Right lobe of liver (tissue), 6 donors: Measurements from ENCODE around the gene DLX5. TPM values are rescaled to one million over a fixed set of nuclear protein-coding genes. Genes with fewer than 3 reads are reported as not detected.

Experiments used
- ATAC-seq, 4 donors: fragments of 200-7000 bp; cut with Tn5 transposase; one replicate each; pipeline ENCODE4 v1.9.1; 2020; ENCODE audit warnings: mild to moderate bottlenecking in 4 of 4, moderate library complexity in 4 of 4
- DNase-seq, 3 donors: peaks; one replicate each; pipeline ENCODE4 v3.0.0-alpha.2; 2020
- H3K27ac ChIP-seq, 3 donors: fragments of 200-600 bp; one replicate each; pipeline ENCODE4 v1.8.0; 2022
- H3K27me3 ChIP-seq, 2 donors: fragments of 200-600 bp; one replicate each; pipeline ENCODE4 v1.8.0; 2022
- H3K36me3 ChIP-seq, 4 donors: fragments of 200-600 bp; sonication (generic) in 1 of 4; one replicate each; pipeline versions ENCODE4 v1.5.1 to v1.8.0; 2017 to 2022; ENCODE audit warnings: control low read depth in 1 of 4
- H3K4me1 ChIP-seq, 4 donors: fragments of 200-600 bp; sonication (generic) in 1 of 4; one replicate each; pipeline versions ENCODE4 v1.5.1 to v1.8.0; 2017 to 2022; ENCODE audit warnings: control low read depth in 1 of 4
- H3K4me3 ChIP-seq, 3 donors: fragments of 200-600 bp; one replicate each; pipeline ENCODE4 v1.8.0; 2022
- H3K9me3 ChIP-seq, 4 donors: fragments of 200-600 bp; sonication (generic) in 1 of 4; one replicate each; pipeline versions ENCODE4 v1.5.1 to v1.8.0; 2017 to 2022; ENCODE audit warnings: control low read depth in 1 of 4
- POLR2A ChIP-seq: fragments of 450-650 bp; IDR thresholded peaks from one replicate; pipeline ENCODE4 v1.6.1; 2017; ENCODE audit warnings: antibody characterized with exemption, mild to moderate bottlenecking
- WGBS: methylation state at CpG from one replicate; pipeline ENCODE4 v1.1.6; 2018; ENCODE audit warnings: low coverage, low lambda C conversion rate; ENCODE audit not compliant: insufficient coverage; ENCODE audit errors: missing lambda C conversion rate; 5-methylcytosine and 5-hydroxymethylcytosine counted together
- intact Hi-C, 2 donors: fragments of 100-400 bp; cut with DNase I; formaldehyde crosslinking; loops; one replicate each; pipeline versions ENCODE4 v1.11.2 to v1.14.1; 2022
- total RNA-seq, 6 experiments: library from RNA; depleted of rRNA in 2 of 6; stranded (reverse); fragments of >200 nt in 2 of 6; fragmentation: NEBNext Ultra II Directional in 3 of 6; extraction: Animal tissue kit (Norgen Biotek cat#: 25700) in 3 of 6; gene quantifications; one replicate each; pipeline versions ENCODE4 v1.1.0 to v1.2.4, GENCODE V29; 2016 to 2023
- TF ChIP-seq, protein P1 (sequence below), 4 donors: fragments of 200-600 bp in 3 of 4; fragments of 450-650 bp in 1 of 4; IDR thresholded peaks; one replicate each; pipeline versions ENCODE4 v1.5.1 to v1.8.0; 2016 to 2022; ENCODE audit warnings: antibody characterized with exemption in 4 of 4, mild to moderate bottlenecking in 2 of 4
- donor health status: DM: no; HTN: yes; CAD: no.
- donor health status: DM: no; HTN: no; CAD: no.
- donor health status: DM: no; HTN: no; CAD: no.
- donor health status: DM: no; HTN: yes; CAD: no.
- donor health status: DM: no; HTN: yes; CAD: no.

Gene DLX5
- total RNA-seq, 6 experiments from 2014 or later = not detected

- H3K27me3 ChIP-seq = peaks cover 7 to 73% of the 10 kb centered on the region in 2 donors
- H3K9me3 ChIP-seq = no peaks in the 10 kb centered on the region
- no peak overlapping the region for H3K27ac ChIP-seq
- H3K4me3 ChIP-seq = no peak overlapping the region
- no peaks in the 10 kb centered on the region for H3K36me3 ChIP-seq
- H3K4me1 ChIP-seq = no peaks in the 10 kb centered on the region
- ATAC-seq (no peak), DNase-seq (no peak)
- WGBS = 7% methylated on average over 20 of the region's 21 CpGs
- intact Hi-C loops = no loop called here
- TF ChIP-seq POLR2A = no peak
- TF ChIP-seq, protein P1, sequence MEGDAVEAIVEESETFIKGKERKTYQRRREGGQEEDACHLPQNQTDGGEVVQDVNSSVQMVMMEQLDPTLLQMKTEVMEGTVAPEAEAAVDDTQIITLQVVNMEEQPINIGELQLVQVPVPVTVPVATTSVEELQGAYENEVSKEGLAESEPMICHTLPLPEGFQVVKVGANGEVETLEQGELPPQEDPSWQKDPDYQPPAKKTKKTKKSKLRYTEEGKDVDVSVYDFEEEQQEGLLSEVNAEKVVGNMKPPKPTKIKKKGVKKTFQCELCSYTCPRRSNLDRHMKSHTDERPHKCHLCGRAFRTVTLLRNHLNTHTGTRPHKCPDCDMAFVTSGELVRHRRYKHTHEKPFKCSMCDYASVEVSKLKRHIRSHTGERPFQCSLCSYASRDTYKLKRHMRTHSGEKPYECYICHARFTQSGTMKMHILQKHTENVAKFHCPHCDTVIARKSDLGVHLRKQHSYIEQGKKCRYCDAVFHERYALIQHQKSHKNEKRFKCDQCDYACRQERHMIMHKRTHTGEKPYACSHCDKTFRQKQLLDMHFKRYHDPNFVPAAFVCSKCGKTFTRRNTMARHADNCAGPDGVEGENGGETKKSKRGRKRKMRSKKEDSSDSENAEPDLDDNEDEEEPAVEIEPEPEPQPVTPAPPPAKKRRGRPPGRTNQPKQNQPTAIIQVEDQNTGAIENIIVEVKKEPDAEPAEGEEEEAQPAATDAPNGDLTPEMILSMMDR (IDR thresholded peaks at IDR 0.05) = no peak
Measured at GRCh38 chr7:97012365-97013133, 12.1 kb downstream of the DLX5 start.

DNA sequence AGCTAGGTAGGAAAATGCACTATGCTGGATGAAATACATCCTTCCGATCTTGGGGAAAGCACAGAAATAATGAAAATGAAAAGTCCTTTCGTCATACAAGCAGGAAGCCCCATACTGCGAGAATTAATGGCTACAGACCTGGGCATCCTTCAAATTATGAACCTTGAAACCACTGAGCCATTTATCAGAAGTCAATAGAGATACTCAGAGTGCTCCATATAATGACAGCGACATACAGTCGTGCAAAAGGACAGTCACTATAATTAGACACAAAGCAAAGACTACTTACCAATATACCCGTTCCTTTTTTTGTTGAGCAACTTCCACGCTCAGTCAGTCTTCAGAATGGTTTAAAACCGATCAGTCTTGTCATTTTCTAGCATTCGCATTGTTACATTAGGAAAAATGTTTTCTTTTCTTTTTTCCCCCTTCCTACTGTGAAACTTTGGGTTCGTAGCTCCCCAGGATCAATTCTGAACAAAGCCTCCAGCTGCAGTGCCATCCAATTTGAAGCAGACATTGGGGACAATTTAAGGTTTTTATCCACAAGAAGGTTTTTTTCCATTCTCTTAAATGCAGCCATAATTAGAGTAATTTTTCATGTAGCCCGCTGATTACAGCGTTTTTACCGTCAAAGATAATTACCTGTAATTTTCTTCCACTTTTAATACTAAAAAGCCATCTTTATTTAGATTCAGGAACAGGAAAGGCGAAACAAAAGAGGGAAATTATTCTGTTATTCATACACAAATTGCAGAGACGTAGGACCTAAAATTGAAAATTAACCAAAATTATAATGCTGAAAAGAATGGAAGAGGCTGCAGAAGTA lies 12.9 kb downstream of the DLX5 start:
- Histone ChIP-seq H3K4me1 (peaks cover 0 to 1% (median 0%) of the 10 kb centered on the region in 4 donors), H3K27me3 (peaks cover 0 to 73% of the 10 kb centered on the region in 2 donors), H3K9me3 (no peaks in the 10 kb centered on the region), H3K4me3 (no peak overlapping the region), H3K27ac (no peak overlapping the region), H3K36me3 (no peaks in the 10 kb centered on the region)
- ATAC-seq = no peak
- 6% methylated on average over 15 of the region's 15 CpGs for WGBS
- intact Hi-C loops = no loop called here
- TF ChIP-seq, protein P1 (IDR thresholded peaks at IDR 0.05) = no peak
- no peak for TF ChIP-seq POLR2A
- no peak for DNase-seq

DNA sequence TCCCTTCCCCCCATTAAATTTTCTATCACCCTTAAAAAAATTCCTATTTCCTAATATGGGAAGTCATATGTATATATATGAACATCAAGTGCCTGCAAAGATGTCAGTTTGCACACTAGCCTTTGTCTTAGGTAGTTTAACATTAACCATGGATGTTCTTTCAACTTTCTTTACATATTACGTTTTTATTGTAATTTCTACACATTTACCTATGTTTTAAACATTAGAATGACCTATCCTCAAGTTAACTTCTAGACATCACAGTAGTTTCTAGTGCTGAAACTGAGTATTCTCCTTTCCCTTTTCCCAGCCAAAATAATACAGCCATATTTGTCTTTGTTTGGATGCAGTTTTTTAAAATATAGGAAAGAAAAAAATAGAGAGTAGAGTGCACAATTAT lies 13.5 kb downstream of the DLX5 start:
- intact Hi-C loops = no loop called here
- no peak overlapping the region for H3K27ac ChIP-seq
- peaks cover 0 to 73% of the 10 kb centered on the region in 2 donors for H3K27me3 ChIP-seq
- H3K36me3 ChIP-seq = no peaks in the 10 kb centered on the region
- 0% methylated on average over 1 of the region's 1 CpG for WGBS
- no peaks in the 10 kb centered on the region for H3K9me3 ChIP-seq
- DNase-seq (no peak), ATAC-seq (no peak)
- peaks cover 0 to 4% (median 0%) of the 10 kb centered on the region in 4 donors for H3K4me1 ChIP-seq
- no peak overlapping the region for H3K4me3 ChIP-seq
- TF ChIP-seq POLR2A = no peak
- TF ChIP-seq, protein P1 (IDR thresholded peaks at IDR 0.05) = no peak

GRCh38 chr7:97009753-97010732 lies 14.6 kb downstream of the DLX5 start:
- peaks cover 0 to 65% of the 10 kb centered on the region in 2 donors for H3K27me3 ChIP-seq
- DNase-seq = no peak
- H3K27ac ChIP-seq = no peak overlapping the region
- no peak for TF ChIP-seq POLR2A
- TF ChIP-seq, protein P1 (IDR thresholded peaks at IDR 0.05) = no peak
- no peak overlapping the region for H3K4me3 ChIP-seq
- no peaks in the 10 kb centered on the region for H3K9me3 ChIP-seq
- intact Hi-C loops = no loop called here
- no peak for ATAC-seq
- 10% methylated on average over 11 of the region's 18 CpGs for WGBS
- no peaks in the 10 kb centered on the region for H3K36me3 ChIP-seq
- peaks cover 0 to 4% (median 0%) of the 10 kb centered on the region in 4 donors for H3K4me1 ChIP-seq
